ENCODE results near the gene EXOSC10. TPM values are rescaled to one million over a fixed set of nuclear protein-coding genes. Genes with fewer than 3 reads are reported as not detected.
"Not testable (repeated sequence)": the region's sequence is repeated elsewhere in the genome, so short reads cannot be mapped to it uniquely, and the experiment has no call there.

Gene EXOSC10
- total RNA-seq, 2 donors from 2014 or later = 78.5 to 78.9 TPM

DNA sequence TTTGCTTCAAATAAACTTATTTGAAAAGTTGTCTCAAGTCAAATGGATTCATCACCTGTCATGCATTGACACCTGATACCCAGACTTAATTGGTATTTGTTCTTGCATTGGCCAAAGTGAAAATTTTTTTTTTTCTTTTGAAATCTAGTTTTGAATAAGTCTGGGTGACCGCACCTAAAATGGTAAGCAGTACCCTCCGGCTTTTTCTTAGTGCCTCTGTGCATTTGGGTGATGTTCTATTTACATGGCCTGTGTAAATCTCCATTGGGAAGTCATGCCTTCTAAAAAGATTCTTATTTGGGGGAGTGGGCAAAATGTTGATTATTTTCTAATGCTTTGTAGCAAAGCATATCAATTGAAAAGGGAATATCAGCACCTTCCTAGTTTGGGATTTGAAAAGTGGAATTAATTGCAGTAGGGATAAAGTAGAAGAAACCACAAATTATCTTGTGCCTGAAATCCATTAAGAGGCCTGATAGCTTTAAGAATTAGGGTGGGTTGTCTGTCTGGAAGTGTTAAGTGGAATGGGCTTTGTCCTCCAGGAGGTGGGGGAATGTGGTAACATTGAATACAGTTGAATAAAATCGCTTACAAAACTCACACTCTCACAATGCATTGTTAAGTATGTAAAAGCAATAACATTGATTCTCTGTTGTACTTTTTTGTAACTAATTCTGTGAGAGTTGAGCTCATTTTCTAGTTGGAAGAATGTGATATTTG is 75.4 kb downstream of the EXOSC10 start:
- peaks cover 56% of the 10 kb centered on the region for H3K36me3 ChIP-seq
- DNase-seq (ENCODE audit: low spot score) (no peak), ATAC-seq (ENCODE audit: insufficient number of reproducible peaks, low FRiP score, low read depth) (no peak)
- no peaks in the 10 kb centered on the region for H3K27me3 ChIP-seq (replicated peaks; ENCODE audit: insufficient read depth)
- TF ChIP-seq, protein P1, sequence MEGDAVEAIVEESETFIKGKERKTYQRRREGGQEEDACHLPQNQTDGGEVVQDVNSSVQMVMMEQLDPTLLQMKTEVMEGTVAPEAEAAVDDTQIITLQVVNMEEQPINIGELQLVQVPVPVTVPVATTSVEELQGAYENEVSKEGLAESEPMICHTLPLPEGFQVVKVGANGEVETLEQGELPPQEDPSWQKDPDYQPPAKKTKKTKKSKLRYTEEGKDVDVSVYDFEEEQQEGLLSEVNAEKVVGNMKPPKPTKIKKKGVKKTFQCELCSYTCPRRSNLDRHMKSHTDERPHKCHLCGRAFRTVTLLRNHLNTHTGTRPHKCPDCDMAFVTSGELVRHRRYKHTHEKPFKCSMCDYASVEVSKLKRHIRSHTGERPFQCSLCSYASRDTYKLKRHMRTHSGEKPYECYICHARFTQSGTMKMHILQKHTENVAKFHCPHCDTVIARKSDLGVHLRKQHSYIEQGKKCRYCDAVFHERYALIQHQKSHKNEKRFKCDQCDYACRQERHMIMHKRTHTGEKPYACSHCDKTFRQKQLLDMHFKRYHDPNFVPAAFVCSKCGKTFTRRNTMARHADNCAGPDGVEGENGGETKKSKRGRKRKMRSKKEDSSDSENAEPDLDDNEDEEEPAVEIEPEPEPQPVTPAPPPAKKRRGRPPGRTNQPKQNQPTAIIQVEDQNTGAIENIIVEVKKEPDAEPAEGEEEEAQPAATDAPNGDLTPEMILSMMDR (IDR thresholded peaks at IDR 0.05) = no peak
- H3K9me3 ChIP-seq = no peaks in the 10 kb centered on the region
- no peak overlapping the region for H3K27ac ChIP-seq
- H3K4me3 ChIP-seq = no peak overlapping the region
- peaks cover 0 to 3% of the 10 kb centered on the region in 2 donors for H3K4me1 ChIP-seq (ENCODE audit: control insufficient read depth in 1 of 2, low read depth in 2 of 2)

DNA sequence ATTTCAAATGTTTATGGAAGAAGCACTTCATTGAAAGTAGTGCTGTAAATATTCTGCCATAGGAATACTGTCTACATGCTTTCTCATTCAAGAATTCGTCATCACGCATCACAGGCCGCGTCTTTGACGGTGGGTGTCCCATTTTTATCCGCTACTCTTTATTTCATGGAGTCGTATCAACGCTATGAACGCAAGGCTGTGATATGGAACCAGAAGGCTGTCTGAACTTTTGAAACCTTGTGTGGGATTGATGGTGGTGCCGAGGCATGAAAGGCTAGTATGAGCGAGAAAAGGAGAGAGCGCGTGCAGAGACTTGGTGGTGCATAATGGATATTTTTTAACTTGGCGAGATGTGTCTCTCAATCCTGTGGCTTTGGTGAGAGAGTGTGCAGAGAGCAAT is 76.5 kb downstream of the EXOSC10 start:
- Histone ChIP-seq H3K27me3 (replicated peaks; ENCODE audit: insufficient read depth) (no peaks in the 10 kb centered on the region), H3K9me3 (no peaks in the 10 kb centered on the region), H3K27ac (no peak overlapping the region), H3K36me3 (peaks cover 66% of the 10 kb centered on the region), H3K4me3 (no peak overlapping the region), H3K4me1 (ENCODE audit: control insufficient read depth in 1 of 2, low read depth in 2 of 2) (no peaks in the 10 kb centered on the region)
- DNase-seq (ENCODE audit: low spot score) (no peak), ATAC-seq (ENCODE audit: insufficient number of reproducible peaks, low FRiP score, low read depth) (no peak)
- TF ChIP-seq, protein P1 (IDR thresholded peaks at IDR 0.05) = no peak

DNA sequence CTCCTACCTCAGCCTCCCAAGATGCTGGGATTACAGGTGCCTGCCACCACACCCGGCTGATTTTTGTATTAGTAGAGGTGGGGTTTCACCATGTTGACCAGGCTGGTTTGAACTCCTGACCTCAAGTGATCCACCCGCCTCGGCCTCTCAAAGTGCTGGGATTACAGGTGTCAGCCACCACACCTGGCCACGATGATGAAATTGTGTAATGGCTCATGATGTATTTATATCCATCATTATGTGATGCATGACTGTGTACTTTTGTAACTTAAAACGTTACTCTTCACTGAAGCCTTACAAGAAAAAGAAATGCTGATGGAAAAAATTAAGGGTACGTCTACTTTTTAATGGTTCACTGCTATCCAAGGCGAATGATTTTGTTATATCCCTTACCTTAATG is 79.7 kb downstream of the EXOSC10 start:
- Histone ChIP-seq H3K4me1 (ENCODE audit: control insufficient read depth in 1 of 2, low read depth in 2 of 2) (peaks cover 0 to 14% of the 10 kb centered on the region in 2 donors), H3K27me3 (replicated peaks; ENCODE audit: insufficient read depth) (no peaks in the 10 kb centered on the region), H3K4me3 (no peak overlapping the region), H3K36me3 (peaks cover 88% of the 10 kb centered on the region), H3K9me3 (no peaks in the 10 kb centered on the region), H3K27ac (no peak overlapping the region)
- ATAC-seq (ENCODE audit: insufficient number of reproducible peaks, low FRiP score, low read depth) (no peak), DNase-seq (ENCODE audit: low spot score) (no peak)
- TF ChIP-seq, protein P1 (IDR thresholded peaks at IDR 0.05) = no peak

DNA sequence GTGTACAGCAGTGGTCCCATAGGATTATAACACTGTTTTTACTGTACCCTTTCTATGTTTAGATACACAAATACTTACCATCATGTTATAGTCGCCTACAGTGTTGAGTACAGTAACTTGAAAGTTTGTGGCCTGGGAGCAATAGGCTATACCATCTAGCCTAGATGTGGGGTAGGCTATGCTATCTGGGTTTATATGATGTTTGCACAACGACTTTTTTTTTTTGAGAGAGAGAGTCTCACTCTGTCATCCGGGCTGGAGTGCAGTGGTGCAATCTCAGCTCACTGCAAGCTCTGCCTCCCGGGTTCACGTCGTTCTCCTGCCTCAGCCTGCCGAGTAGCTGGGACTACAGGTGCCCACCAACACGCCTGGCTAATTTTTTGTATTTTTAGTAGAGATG is 80.3 kb downstream of the EXOSC10 start:
- not testable (repeated sequence) for H3K27me3 ChIP-seq (replicated peaks; ENCODE audit: insufficient read depth); DNase-seq (ENCODE audit: low spot score); H3K27ac ChIP-seq; ATAC-seq (ENCODE audit: insufficient number of reproducible peaks, low FRiP score, low read depth); H3K9me3 ChIP-seq; H3K4me3 ChIP-seq
- peaks cover 88% of the 10 kb centered on the region for H3K36me3 ChIP-seq
- peaks cover 5 to 20% of the 10 kb centered on the region in 2 donors for H3K4me1 ChIP-seq (ENCODE audit: control insufficient read depth in 1 of 2, low read depth in 2 of 2)

Other genes starting within 250 kb of the EXOSC10 start
- gene TARDBP, start 87.2 kb downstream of the EXOSC10 start, total RNA-seq = 100 to 1,000 TPM in 1 of 2 donors, 10 to 100 TPM in 1; 57.3 to 229 TPM
- gene MASP2, start 52.6 kb downstream of the EXOSC10 start, total RNA-seq = not detected
- 10 to 100 TPM; 50.8 to 57.4 TPM for gene SRM, start 39.9 kb downstream of the EXOSC10 start, total RNA-seq
- gene ANGPTL7, start 89.5 kb upstream of the EXOSC10 start, total RNA-seq = 10 to 100 TPM; 19.4 to 37.0 TPM
- gene MTOR, start 162.7 kb upstream of the EXOSC10 start, total RNA-seq = 10 to 100 TPM; 37.5 to 48.7 TPM
- gene UBIAD1, start 173.3 kb upstream of the EXOSC10 start, total RNA-seq = 10 to 100 TPM; 13.1 to 23.2 TPM